ENCODE data around the gene CNOT6L. TPM values are rescaled to one million over a fixed set of nuclear protein-coding genes. Genes with fewer than 3 reads are reported as not detected.

The CNOT6L gene
- total RNA-seq, 2 experiments from 2014 or later, result 108 to 122 TPM

GRCh38 chr4:77692847-77693432 is 126.2 kb downstream of the CNOT6L start:
- H3K27me3 Mint-ChIP-seq, result peaks cover 9% of the 10 kb centered on the region
- no peaks in the 10 kb centered on the region for H3K9me3 Mint-ChIP-seq
- no peak for DNase-seq
- no peaks in the 10 kb centered on the region for H3K36me3 Mint-ChIP-seq (ENCODE audit: low read depth)
- ChIA-PET POLR2A (no interaction called here), CTCF (no interaction called here)
- no peak overlapping the region for H3K4me3 Mint-ChIP-seq
- H3K4me1 Mint-ChIP-seq, result no peaks in the 10 kb centered on the region
- no peak overlapping the region for H3K27ac Mint-ChIP-seq

GRCh38 chr4:77681792-77682191 is 137.4 kb downstream of the CNOT6L start:
- H3K9me3 Mint-ChIP-seq, result peaks cover 3% of the 10 kb centered on the region
- peaks cover 10% of the 10 kb centered on the region for H3K27me3 Mint-ChIP-seq
- no peaks in the 10 kb centered on the region for H3K36me3 Mint-ChIP-seq (ENCODE audit: low read depth)
- ChIA-PET CTCF (no interaction called here), POLR2A (no interaction called here)
- H3K4me1 Mint-ChIP-seq, result no peaks in the 10 kb centered on the region
- H3K4me3 Mint-ChIP-seq, result no peak overlapping the region
- H3K27ac Mint-ChIP-seq, result no peak overlapping the region
- no peak for DNase-seq

DNA sequence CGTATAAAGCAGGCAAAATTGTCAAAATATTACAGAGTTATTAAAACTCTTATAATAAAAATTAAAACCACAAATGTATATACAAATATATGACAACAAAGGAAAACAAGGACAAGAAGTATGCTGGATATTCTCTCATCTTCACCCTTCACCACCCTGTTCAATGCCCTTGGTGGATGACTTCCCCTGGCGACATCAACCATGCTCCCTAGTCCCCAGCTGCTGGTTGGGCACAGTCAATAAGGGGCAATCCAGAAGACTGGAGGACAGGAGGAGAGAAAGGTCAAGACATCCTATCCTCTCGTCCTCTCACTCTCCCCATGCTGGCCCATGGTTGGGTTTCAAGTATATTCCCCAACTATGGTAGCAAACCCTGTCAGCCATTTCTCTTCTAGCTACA is 142.3 kb downstream of the CNOT6L start:
- POLR2A ChIA-PET, result no interaction called here
- CTCF ChIA-PET, result interaction anchor here (1.4 kb wide), 1 partner anchor 11 kb away, joined by 3 read pairs; no protein-coding TSS in a partner anchor
- Mint-ChIP-seq H3K4me3 (no peak overlapping the region), H3K36me3 (ENCODE audit: low read depth) (no peaks in the 10 kb centered on the region), H3K27ac (no peak overlapping the region), H3K9me3 (no peaks in the 10 kb centered on the region), H3K27me3 (peaks cover 6% of the 10 kb centered on the region), H3K4me1 (no peaks in the 10 kb centered on the region)
- no peak for DNase-seq

- ChIA-PET CTCF (no interaction called here), POLR2A (interaction anchor here (0.6 kb wide), 1 partner anchor 182 kb away, joined by 4 read pairs; no protein-coding TSS in a partner anchor)
- no peaks in the 10 kb centered on the region for H3K27me3 Mint-ChIP-seq
Measured at GRCh38 chr4:77671051-77671450, 148.1 kb downstream of the CNOT6L start.

GRCh38 chr4:77669946-77670590 is 149.1 kb downstream of the CNOT6L start:
- Mint-ChIP-seq H3K4me1 (no peaks in the 10 kb centered on the region), H3K27me3 (peaks cover under 1% of the 10 kb centered on the region), H3K27ac (no peak overlapping the region), H3K4me3 (no peak overlapping the region), H3K9me3 (peaks cover 2% of the 10 kb centered on the region), H3K36me3 (ENCODE audit: low read depth) (no peaks in the 10 kb centered on the region)
- ChIA-PET CTCF (interaction anchor here (1.0 kb wide), 1 partner anchor 10 kb away, joined by 3 read pairs; no protein-coding TSS in a partner anchor), POLR2A (interaction anchor here (0.6 kb wide), 1 partner anchor 117 kb away, joined by 3 read pairs; no protein-coding TSS in a partner anchor)
- no peak for DNase-seq

More at GRCh38 chr4:77671051-77671450, 148.1 kb downstream of the CNOT6L start:
- Mint-ChIP-seq H3K4me3 (no peak overlapping the region), H3K4me1 (no peaks in the 10 kb centered on the region), H3K27ac (no peak overlapping the region), H3K9me3 (peaks cover 2% of the 10 kb centered on the region), H3K36me3 (ENCODE audit: low read depth) (no peaks in the 10 kb centered on the region)
- no peak for DNase-seq

DNA sequence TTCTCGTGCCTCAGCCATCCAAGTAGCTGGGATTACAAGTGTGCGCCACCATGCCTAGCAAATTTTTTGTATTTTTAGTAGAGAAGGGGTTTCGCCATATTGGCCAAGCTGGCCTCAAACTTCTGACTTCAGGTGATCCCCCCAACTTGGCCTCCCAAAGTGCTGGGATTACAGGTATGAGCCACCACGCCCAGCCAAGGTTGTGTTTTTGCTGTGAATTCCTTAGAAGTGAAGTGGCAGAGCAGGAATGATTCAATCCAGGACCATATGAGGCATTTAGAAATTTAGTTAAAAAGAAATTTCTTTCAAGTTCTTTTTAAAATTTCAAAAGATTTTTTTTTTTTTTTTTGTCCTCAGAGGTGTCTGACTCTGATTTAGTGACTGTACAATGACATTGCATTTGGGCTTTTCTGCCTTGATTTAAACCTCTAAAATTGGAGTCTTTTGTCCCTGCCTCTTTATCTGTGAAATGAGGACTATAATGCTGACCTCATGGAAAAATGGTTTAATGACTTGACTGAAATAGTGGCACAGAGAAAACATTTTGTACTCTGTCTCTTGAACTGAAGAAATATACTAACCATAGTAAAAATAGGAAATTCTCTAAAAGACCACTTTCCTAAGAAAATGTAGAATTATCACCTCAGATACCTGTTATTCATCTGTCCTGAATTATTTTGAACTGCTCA is 153.6 kb downstream of the CNOT6L start:
- peaks cover 2% of the 10 kb centered on the region for H3K9me3 Mint-ChIP-seq
- POLR2A ChIA-PET, result no interaction called here
- peaks cover 5% of the 10 kb centered on the region for H3K27me3 Mint-ChIP-seq
- no peak overlapping the region for H3K4me3 Mint-ChIP-seq
- H3K4me1 Mint-ChIP-seq, result no peaks in the 10 kb centered on the region
- DNase-seq, result no peak
- no peak overlapping the region for H3K27ac Mint-ChIP-seq
- CTCF ChIA-PET, result no interaction called here
- no peaks in the 10 kb centered on the region for H3K36me3 Mint-ChIP-seq (ENCODE audit: low read depth)

Other genes with a start within 250 kb of the CNOT6L start
- gene CXCL13, start 213.5 kb downstream of the CNOT6L start, total RNA-seq, result not detected
- gene MRPL1, start 43.5 kb upstream of the CNOT6L start, total RNA-seq, result 10 to 100 TPM; 33.6 to 35.8 TPM
- not detected for gene FRAS1, start 238.0 kb upstream of the CNOT6L start, total RNA-seq